ENCODE data around the gene ZNF385D.

Gene ZNF385D

DNA sequence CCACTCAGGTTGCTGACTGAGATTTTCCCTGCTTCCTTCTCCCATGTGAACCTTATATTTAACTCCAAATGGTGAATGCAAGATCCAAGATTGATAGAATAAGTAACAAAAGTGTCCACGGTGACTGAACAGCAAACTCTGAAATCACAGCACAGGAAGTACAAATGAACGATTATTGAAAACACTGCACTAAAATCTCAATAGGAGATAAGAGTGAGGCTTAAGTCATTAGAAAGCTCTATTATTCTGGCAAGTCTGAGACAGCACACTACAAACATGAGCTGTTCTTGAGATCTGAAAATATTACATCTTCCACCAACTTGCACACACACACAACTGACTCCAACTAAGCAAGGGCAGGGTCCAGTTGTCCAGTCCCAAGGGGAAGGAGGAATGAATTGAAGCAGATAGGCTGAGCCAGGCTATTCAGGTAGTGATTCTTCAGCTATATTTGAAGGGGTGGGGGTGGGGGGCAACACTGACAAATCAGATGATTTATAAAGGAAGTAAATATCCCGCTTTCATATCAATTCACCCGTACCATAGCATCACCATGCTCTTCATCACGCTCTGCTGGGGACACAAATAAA, 2.9 kb downstream of the ZNF385D start:
- DNase-seq: no peak

DNA sequence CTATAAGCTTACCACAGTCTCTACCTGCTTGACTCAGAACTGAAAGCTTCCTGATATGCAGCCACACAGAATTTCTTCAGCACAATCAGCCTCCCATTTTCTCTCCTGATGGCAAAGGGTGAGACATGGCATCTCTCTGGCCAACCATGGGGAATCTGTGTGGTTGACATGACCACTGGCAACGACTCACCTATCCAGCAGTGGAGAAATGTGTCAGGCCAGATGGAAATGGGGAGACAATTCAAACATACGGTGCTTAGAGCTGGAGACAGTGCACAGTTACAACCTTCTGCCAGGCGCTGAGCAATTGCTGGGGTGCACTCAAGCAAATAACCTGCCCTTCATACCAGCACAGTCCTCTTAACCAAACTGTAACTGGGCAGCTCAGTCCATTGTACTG, 3.6 kb downstream of the ZNF385D start:
- peak; percentile 49 for DNase-seq

DNA sequence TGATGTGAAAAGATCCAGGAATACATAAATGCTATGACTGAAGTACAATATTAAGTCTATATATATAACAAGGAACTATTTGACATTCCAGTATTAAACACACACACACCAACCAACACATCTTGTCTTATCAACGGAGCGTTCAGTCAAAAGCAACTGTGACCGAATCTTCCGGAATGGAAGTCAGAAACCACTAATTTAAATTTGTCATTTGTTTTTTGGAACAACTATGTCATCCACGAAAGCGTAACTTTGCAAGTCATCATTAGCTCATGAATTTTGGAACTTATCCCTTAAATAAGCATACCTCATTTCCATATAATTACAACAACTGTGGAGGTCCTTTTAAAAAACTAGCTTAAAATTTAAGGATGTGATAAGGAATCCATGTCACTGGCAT, 5.0 kb downstream of the ZNF385D start:
- DNase-seq: no peak

DNA sequence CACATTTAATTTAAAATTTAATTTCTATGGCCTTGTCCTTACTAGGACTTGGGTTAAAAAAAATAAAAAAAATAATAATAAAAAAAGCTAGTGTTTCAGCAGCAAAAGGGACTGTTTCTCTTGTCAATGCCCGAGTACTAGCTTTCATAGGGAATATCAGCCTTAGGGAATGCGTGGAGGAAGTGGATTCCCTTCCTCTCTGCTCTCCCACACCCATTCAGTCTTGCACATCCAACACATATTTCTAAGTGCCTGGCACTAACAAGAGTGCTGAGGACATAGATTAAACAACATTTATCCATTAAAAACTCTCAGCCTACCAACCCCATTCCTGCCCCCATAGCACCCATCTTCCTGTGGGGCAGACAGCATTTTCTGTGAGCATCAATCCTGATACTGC, 6.2 kb downstream of the ZNF385D start:
- no peak for DNase-seq

DNA sequence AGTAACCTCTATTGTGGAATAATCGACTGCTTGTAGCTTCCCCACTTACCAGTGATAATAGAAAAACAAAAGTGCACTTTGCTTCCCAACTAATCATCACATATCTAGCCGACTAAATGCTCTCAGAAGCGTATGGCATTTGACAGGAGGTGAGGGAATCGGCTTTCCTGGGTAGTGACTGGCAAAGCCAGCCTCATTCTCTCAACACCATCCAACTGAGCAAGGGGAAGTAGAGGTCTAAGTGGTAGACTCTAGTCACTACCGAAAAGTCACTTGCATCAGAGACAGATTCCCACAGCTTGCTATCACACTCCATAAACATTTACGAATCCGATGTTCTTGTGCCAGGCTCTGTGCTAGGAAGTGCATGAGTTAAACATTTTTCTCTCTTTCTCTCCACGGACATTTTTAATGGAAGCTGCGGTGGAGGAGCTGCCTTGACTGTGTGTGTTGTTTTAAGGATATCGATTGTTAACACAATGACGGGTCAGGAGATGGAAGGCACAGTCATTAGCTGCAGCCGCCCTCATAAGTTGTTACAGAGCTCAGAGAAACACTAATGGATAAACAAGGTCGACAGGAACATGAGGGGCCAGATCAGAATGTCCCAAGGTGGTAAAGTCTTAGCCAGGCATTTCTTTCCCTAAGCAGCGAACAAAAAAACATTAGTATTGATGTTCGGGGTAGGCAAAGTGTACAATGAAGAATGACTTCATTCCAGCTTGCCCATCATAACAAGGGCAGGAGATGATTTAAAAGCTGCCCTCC, 11.9 kb downstream of the ZNF385D start:
- DNase-seq: no peak

DNA sequence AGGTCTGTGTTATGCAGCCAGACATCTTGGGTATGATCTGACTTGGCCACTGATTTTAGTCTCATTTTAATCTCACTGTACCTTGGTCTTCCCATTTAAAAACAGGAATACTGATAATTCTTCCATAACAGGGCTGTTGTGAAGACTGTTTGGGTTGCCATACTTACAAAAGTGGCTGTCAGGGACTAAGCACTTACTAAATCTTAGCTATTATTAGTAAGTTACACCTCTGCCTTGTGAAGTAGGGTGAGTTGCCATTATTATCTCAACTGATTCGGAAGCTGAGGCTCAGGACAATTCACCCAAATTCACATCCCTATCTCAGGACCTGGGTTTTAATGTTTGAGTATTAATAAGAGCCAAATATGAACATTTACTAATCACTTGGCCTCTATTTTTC, 12.7 kb downstream of the ZNF385D start:
- DNase-seq: no peak

DNA sequence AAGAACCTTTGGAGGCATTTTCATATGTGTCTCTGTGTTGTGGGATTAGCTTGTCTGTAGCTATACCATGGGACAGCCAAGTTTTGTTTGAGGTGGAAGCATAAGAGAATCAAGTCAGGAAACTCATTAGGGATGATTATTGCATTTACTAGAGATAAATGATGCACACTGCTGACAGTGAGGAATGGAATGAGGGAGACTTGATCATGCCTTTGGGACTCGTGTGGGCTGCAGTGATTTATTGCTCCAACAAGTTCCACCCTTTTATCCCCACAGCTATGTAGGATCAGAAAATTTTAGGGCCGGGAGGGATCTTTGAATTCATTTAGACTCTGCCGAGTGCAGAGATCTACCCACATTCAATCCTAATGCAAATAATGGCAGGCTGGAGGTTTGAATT, 16.3 kb downstream of the ZNF385D start:
- DNase-seq: no peak

DNA sequence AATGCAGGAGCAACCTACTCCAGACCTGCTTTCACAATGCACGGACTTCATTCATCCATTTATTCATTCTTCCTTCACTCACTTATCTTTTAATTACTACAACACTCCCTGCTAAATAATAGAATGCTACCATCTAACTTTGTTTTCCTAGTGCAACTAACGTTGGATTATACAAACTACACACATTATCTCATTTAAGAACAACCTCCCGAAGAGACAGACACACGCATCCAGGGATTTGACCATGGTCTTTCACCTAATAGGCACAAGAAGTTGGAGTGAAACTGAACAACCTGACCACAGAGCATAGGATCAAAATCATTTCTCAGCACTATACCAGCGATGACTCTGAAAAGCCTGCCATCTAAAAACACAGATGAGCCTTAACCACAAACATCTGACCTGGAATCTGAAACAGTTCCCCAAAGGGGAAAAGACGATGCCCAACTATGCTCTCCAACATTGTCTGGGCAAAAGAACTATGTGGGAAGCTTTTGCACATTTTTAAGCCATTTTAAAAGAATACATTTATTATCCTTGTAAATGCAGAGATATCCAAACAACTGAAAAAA, 21.0 kb downstream of the ZNF385D start:
- no peak for DNase-seq

DNA sequence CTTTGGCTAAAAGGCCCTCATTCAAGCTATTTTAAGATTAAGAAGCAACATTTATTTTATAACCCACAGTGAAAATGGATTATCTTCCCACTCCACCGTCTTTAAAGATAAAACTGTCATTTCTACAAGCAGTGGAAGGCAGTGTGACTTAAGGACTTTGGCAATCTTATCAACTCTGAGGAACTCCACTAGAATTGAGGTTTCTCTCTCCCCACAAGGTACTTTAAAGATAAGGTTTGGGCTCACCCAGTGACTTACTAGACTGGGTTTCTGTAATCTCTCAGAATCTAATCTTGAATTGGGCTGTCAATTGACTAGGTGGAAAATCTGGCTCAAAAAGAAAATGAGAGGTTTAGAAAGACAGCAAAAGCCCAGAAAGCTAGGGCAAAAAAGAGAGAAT, 21.7 kb downstream of the ZNF385D start:
- DNase-seq: no peak

DNA sequence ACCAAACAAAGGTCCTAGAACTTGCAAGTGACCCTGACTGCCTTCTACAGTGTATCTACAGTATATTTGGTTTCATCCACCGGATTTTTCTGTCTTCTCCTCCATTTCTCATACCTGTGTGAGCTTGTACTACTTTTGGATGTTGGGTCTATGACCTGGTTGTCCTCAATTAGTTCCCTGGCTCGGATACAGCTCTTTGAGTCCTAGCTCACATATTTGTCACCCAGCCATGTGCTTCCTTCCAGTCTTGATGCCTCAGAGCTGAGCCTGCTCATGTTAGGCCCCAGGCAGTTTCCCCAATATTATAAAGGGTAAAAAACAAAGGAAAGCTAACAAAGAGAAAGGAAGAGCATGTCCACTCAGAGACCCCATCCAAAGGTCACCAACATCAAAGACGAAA, 28.2 kb downstream of the ZNF385D start:
- no peak for DNase-seq

DNA sequence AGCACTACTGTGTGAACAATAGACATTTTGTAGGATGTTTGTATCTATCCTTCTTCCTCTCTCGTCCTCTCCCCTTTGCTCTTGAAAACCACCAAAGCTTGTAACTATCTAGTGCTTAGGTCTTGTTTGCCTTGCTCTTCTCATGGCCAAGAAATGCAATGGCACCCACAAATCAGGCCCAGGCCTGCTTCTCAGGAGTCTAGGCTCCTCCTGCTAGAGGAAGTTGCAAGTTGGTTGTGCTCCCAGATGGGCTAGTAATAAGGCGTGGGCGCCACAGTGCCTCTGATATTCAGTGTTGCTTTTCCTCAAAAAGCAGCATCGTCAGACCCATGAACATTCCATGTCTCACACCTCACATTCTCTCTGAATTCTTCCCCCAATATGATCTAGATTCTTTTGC, 28.7 kb downstream of the ZNF385D start:
- DNase-seq: no peak

DNA sequence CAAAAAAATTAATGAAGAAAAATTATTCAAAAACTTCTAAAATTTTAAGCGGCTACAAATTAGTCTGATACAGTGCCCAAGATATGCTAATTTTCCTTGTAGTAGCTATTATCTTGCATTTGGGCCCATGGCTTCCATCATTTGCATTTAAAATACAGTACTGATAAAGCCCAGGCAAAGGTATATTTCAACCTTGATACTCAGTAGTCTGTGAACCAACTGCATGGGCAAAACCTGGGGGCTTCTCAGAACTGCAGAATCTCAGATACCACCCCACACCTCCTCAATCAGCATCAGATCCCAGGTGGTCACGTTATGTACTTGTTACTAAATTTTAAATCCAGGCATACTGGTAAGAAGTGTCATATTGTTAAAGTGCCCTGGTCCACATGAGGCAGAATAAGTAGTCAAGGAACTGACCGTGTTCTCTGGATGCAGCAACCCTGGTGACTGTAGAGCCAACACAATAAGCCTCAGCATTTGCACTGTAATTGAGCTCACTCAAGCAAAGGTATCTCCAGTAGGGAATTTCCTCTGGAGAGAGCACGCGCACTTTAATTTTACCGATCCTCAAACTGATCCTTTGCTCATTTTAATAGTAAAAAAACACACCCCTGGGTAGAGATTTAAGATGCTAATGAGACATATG, 31.9 kb downstream of the ZNF385D start:
- DNase-seq: no peak

DNA sequence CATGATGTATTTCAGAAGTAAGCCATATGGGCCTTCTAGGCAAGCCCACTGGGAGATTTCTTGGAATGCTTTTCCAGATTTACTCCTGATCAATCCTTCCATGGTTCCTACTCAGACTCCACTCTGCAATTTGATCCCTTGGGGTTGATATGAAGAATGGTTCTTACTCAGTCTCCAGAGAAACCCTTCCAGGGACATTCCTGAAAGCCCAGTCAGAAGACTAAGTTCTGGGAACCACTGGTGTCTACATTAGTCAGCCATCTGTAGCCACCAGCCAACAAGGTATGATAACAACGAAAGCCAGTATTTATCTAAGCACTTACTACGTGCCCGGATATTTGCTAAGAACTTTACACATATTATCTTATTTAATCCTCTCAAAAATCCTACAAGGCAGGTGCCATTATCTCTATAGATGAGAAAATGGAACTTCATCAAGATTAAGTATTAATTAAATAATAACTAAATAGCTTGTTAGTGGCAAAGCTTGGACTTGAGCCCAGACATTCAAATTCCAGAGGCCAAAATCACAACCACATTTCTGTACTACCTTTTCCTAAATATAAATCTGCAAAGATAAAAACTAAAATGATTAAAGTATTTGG, 32.7 kb downstream of the ZNF385D start:
- peak; percentile 1 for DNase-seq

DNA sequence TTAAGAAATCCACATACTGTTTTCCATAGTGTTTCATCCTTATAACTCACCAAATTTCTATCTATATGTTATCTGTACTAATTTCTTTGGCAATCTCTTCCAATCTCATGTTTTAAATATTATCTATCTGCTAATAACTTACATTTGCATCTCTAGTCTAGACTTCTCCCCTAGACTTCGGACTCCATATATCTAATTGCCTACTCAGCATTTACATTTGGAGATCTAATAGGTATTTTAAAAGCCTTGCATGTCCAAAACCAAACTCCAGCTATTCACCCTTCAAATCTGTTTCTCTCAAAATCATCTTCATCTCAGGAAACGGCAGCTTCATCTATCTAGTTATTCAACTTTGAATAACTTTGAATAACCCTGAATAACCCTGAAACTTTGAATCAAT, 35.3 kb downstream of the ZNF385D start:
- no peak for DNase-seq

DNA sequence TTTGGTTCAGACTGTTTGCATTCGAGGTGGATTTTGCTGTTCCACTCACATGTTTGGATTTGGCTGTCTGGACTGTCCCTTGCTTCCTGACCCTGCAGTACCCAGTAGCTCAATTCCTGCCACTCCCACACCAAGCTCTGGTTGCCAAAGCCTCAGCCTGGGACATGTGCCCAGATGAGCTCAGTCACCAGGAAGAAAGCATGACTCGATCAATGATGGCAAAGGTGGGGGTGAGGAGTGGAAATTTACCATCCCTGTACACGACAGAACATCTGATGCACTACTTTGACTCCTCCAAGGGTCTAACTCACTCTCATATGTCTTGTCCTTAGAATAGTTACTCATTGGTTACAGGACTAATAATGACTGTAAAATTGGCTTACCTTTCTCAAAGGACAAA, 45.2 kb downstream of the ZNF385D start:
- DNase-seq: no peak

DNA sequence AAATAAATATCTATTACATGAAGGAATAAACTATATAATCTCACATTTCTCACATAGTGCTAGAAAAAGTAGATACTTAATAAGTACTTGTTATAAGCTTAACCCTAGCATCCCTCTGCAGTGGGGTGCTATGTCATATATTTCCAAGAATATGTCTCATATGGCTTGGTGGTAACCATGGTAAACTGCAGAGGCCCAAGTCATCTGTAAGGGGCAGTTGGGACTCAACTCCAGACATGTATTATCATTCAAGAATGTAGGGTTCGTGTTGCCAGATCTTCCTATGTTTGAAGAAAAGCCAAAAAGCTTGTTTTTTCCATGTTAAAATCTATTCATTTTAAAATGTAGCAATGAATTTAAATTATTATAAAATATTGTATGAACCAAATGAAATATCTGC, 46.2 kb downstream of the ZNF385D start:
- no peak for DNase-seq

DNA sequence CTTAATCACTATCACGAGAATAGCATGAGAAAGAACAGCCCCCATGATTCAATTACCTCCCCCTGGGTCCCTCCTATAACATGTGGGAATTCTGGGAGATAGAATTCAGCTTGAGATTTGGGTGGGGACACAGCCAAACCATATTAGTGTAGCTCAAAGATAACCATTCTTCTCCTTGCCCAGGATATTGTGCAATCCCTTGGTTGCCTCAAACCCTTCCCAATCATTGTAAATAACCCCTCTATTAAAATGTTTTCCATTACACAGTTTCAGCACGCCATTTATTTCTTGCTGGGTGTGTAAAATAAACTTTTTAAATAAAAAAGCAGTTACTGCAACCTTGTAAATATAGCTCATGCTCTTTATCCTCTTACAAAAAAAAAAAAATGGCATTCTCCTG, 47.7 kb downstream of the ZNF385D start:
- DNase-seq: no peak

DNA sequence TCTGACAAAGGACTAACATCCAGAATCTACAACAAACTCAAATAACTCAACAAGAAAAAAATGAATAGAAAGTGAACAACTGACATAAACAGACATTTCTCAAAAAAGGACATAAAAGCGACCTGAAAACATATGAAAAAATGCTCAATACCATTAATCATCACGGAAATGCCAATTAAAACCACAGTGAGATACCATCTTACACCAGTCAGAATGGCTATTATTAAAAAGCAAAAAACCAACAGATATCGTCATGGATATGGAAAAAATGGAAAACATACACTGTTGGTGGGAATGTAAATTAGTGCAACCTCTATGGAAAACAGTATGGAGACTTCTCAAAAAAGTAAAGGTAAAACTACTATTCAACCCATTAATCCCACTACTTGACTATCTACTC, 53.3 kb downstream of the ZNF385D start:
- DNase-seq: no peak

DNA sequence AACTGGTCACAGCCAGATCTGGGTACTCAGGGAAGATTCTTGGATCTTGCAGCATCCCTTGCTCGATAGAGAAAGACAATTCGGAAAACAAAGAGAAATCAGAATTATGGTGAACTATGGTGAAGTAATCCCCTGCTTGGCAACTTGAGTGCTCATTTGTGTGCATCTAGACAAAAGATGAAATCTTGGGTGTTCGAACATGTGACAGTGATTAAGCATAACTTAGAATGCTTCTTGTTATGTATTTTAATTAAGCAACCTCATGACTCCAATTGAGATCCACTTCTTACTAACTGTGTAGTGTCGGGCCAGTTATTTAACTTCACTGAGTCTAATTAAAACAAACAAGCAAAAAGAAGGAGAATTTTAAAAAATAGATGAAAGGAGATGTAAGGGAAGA, 56.5 kb downstream of the ZNF385D start:
- DNase-seq: no peak

DNA sequence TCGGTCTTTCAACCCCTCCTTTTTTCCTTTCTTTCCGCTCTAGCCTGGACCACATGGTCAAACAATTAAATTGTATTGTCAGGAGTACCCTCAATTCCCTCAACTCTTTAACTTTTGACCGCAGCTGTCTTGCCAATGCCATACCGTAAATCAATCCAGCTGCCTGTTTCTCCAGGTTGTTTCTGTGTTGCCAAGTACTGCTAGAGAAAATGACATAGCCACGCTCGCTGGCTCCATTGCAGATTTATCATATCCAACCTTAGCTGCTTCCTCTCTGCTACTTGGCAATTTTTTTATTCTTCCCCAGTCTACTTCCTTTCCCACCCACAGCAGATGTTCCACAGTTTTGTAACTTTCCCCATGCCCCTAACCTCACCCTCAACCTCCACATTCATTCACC, 60.0 kb downstream of the ZNF385D start:
- DNase-seq: no peak

DNA sequence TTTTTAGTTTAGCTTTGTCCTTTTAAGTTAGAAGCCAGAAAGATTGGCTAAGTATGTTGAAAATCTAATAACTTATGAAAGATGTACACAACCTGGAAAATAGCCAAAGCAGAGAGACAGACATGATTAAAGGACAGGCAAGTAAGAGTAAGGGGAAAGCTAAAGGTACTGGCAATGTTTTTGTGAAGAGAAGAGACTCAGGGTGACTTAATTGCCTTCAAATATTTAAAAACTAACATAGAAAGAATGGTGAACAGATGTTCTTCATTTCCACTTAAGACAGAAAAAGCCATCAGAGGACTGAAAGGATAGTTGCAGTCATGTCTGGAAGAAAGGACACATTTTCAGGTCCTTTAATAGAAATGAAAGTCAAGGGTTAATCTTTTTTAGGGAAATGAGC, 68.8 kb downstream of the ZNF385D start:
- DNase-seq: no peak

DNA sequence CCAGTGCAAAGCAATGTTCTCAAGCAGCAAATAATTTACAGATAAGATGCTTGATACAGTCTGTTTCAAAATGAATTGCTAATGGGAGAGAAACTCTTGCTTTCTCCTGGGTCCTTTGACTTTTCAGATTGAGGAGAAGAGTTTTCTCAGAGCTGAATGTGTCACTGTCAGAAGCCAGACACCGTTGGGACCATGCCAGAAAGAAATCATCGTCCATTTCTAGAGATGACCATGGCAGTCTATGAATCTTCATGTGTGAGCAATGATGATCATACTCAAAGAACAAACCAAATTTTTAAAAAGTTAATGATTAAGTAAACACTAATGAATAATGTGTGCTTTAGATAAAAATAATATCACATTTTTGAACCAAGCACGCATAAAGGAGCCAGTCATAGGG, 77.6 kb downstream of the ZNF385D start:
- no peak for DNase-seq

DNA sequence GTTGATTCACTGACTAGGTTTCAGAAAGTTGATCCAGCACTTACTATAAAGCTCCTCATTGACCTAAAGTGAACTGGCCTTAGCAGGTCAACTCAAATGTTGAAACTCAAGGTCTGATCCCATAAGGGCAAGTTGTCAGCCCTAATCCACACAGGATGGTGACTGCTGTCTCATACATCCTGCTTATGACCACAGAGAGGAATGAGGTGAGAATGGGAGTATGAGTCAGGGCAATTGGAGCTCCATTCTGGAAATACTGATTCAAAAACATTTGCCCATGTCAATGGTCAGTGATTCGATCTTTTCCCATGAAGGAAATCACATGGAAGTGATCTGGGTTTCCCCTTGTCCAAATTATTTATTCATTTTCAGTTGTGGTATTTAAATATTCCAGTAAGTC, 78.7 kb downstream of the ZNF385D start:
- no peak for DNase-seq

DNA sequence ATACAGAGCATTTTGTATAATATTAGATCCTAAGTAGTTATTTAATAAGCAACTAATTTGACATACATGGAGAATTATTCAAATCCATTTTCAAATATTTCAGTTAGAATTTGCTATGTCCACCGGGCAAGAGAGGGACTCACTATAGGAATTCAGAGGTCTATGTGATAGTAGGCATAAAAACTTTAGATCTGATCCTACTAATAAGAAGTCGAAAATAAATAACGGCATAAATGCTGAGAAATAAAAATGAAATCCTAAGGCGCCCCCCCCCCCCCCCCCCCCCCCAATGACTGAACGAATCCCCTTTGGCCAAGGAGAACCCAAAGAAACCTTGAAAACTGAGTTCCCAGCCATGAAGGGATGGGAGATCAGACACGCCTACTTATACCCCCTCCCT, 80.6 kb downstream of the ZNF385D start:
- DNase-seq: no peak

All from NCI-H2171 treated with DMSO at 0.1 percent for 48 hours (cell line).